IPS-NIHi11 (cell line): Measurements from ENCODE around the gene NRF1.
"Not testable (repeated sequence)": the region's sequence is repeated elsewhere in the genome, so short reads cannot be mapped to it uniquely, and the experiment has no call there.

ENCODE experiments used
- DNase-seq: peaks from one replicate; pipeline ENCODE4 v3.0.0; 2012; ENCODE audit warnings: mixed read lengths, low spot score

Gene NRF1

DNA sequence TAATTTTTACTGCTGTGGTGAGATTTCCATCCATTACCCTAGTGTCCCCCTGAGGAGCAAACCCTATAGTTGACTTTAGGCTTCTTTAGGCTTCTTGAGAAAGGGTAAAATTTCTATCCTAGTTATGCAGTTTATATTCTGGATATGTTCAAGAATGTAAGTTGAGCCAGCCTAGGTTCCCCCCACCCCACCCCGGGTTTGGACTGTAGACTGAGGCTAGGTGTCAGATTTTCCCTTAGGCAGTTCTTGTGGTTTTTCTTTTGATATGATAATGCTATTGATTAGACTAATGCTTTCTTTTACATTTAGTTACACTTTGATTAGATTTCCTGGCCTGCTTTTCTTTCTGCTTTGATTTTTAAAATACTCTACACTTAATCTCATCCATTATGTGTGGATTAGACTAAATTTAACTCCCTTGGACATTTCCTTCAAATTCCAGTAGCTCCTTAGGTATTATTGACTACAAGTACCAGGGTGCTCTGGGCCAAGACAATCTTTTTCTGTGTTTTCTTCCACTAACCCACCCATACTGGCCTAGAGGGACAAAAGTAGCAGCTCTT, 37.7 kb downstream of the NRF1 start:
- DNase-seq: no peak

GRCh38 chr7:129650056-129650758, 38.7 kb downstream of the NRF1 start:
- DNase-seq: no peak

GRCh38 chr7:129652914-129653313, 41.4 kb downstream of the NRF1 start:
- DNase-seq: no peak

- no peak for DNase-seq
These were observed 44.3 kb downstream of the NRF1 start for GRCh38 chr7:129655811-129656210.

- DNase-seq: no peak
These were observed 45.8 kb downstream of the NRF1 start for GRCh38 chr7:129657363-129657762.

DNA sequence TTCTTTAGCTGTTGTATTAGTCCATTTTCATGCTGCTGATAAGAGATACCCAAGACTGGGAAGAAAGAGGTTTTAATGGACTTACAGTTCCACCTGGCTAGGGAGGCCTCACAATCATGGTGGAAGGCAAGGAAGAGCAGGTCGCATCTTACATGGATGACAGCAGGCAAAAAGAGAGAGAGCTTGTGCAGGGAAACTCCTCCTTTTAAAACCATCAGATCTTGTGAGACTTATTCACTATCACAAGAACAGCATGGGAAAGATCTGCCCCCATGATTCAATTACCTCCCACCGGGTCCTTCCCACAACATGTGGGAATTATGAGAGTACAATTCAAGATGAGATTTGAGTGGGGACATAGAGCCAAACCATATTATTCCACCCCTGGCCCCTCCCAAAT, 48.4 kb downstream of the NRF1 start:
- not testable (repeated sequence) for DNase-seq

GRCh38 chr7:129661645-129662182, 50.2 kb downstream of the NRF1 start:
- no peak for DNase-seq

- DNase-seq: not testable (repeated sequence)
These were observed 51.7 kb downstream of the NRF1 start for GRCh38 chr7:129663240-129663639.

- peak; percentile 48 for DNase-seq
These were observed 52.8 kb downstream of the NRF1 start for GRCh38 chr7:129664029-129665012.

GRCh38 chr7:129665013-129665401, 53.5 kb downstream of the NRF1 start:
- peak; percentile 63 for DNase-seq

DNA sequence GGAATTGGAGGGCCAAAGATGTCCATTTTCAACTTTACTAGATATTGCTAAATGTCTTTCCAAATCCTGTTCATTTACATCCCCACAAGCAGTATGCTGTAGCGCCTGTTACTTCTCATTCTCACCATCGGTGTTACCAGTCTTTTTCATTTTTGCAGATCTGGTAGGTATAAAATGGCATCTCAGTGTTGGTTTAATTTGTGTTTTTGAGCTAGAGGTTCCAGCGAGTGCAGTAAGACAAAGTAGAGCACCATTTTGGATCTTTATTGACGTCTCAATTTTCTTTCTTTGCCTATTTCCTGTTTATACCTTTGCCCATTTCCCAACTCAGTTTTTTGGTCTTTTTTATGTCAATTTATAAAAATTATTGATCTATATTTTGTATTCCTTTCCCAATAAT, 55.6 kb downstream of the NRF1 start:
- no peak for DNase-seq

DNA sequence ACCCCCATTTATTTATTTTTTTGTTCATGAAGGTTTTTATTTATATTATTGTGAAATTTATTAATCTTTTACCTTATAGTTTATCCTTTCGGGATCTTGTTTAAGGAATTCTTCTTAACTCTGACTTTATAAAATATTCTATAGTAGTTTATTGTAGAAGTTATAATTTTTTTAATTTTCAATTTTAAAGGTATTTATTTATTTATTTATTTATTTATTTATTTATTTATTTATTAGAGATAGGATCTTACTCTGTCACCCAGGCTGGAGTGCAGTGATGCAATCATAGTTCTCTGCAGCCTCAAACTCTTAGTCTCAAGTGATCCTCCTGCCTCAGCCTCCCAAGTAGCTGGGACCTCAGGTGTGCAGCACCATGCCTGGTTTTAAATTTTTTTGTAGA, 56.0 kb downstream of the NRF1 start:
- DNase-seq: no peak

- DNase-seq: no peak
These were observed 58.4 kb downstream of the NRF1 start for GRCh38 chr7:129669901-129670300.

DNA sequence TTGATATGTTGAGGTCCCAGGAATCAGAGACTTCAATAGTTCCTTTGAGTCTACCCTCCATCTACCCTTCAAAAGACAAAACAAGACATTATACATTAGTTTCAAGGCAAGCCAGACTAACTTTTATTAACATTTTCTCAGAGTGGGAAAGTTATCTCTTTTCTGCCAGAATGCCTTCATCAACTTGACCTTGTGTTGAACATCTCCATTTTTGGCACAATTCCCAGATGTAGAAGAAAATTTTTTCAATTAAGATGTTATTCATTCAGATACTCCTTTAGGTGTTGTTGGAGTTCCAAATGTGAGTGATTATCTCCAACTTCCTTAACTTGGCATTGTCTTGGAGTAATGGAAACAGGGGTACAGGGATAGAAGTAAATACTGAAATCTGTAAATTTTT, 59.1 kb downstream of the NRF1 start:
- no peak for DNase-seq

GRCh38 chr7:129671266-129671665, 59.7 kb downstream of the NRF1 start:
- DNase-seq: no peak

GRCh38 chr7:129674475-129674874, 63.0 kb downstream of the NRF1 start:
- not testable (repeated sequence) for DNase-seq

DNA sequence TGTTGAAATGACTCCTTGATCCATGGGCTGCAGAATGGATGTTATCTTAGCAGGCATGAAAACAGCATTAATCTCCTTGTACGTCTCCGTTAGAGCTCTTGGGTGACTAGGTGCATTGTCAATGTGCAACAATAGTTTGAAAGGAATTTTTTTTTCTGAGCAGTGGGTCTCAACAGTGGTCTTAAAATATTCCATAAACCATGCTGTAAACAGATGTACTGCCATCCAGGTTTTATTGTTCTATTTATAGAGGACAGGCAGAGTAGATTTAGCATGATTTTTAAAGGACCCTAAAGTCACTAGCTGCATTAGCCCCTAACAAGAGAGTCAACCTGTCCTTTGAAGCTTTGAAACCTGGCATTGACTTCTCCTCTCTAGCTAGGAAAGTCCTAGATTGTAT, 64.0 kb downstream of the NRF1 start:
- DNase-seq: no peak

DNA sequence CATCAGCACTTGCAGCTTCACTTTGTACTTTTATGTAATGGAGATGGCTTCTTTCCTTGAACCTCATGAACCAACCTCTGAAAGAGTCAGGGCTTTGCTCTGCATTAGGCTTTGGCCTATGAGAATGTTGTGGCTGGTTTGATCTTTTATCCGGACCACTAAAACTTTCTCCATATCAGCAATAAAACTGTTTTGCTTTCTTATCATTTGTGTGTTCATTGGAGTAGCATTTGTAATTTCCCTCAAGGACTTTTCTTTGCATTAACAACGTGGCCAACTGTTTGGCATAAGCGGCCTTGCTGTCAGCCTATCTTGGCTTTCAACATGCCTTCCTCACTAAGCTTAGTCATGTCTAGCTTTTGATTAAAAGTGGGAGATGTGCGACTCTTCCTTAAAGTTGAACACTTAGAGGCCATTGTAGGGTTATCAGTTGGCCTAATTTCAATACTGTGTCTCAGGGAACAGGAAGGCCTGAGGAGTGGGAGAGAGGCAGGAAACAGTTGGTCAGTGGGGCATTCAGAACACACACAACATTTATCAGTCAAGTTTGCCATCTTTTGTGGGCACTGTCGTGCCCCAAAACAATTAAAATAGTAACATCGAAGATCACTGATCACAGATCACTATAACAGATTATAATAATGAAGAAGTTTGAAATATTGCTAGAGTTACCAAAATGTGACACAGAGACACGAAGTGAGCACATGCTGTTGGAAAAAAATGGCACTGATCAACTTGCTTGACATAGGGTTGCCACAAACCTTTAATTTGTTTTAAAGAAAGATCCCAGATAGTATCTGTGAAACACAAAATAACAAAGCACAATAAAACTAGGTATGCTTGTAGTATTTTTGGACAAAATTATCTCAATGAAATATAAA, 64.7 kb downstream of the NRF1 start:
- no peak for DNase-seq

DNA sequence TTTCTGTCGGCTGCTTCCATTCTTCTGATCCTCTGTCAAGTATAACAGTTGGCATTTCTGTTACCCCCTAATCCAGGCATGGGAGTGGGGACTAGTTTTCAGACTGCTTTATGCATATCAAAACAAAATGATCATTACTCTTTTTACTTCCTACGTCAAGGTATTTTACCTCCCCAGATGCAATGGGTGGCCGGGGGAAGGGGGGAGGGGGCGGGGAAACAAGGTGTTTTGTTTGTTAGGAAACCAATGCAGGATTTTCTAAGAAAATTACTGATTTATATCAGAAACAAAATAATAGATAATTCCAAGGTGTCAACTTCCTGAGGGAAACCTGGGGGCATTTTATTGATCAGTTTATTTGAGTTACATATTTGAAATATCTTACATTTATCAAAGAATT, 66.3 kb downstream of the NRF1 start:
- no peak for DNase-seq

- DNase-seq: no peak
These were observed 67.1 kb downstream of the NRF1 start for GRCh38 chr7:129678606-129679005.

- no peak for DNase-seq
These were observed 68.9 kb downstream of the NRF1 start for GRCh38 chr7:129680400-129680799.

DNA sequence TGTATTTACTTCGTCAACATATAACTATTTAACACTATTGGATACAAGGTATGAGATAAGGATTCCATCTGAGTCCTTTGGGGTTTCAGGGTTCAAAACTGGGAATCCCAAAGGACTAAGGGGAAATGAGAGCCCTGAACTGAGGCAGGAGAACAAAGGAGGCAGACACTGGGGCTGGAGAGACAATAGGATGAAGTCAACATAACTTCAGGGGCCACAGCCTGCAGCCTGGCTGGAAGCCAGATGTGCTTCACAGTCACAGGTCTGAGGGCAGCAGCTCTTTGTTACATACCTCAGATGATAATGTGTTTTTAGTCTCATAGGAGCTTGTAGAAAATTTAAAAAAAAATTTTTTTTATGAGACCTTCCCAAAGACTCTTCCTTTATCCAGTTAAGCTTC, 73.3 kb downstream of the NRF1 start:
- peak; percentile 58 for DNase-seq
